HG02840 (cell line): ENCODE data around the gene RIOK2.

Experiments used
- ATAC-seq: cut with Tn5 transposase; IDR thresholded peaks from one replicate; pipeline ENCODE4 v1.9.1; 2021; ENCODE audit warnings: mild to moderate bottlenecking, moderate library complexity, moderate number of reproducible peaks; ENCODE audit not compliant: unreplicated experiment, low FRiP score

RIOK2 gene

DNA sequence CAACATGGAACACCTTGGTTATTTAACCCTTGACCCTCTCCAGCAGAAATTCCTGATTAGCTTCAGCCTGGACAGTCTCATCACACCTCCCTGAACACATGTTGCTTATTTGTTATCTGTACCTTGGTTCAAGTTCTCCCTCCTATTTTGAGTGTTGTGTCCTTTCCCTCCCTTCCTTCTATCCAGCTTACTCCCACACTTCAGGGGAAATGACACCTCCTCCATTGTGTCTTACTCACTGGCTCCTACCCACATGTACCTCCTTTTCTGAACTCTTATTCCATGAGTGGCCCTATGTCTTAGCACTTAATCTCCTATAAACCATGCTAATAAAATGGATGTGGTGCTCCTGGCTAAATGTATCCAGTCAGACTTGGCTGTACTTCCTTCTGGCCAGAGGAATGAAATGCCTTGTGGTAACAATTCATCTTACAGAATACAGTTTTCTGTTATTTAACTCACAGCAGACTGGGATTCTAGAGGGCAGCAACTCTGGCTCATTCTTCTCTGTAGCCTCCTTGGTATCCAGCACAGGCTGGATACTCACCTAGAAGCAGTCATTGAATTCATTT, 51.8 kb downstream of the RIOK2 start:
- ATAC-seq: no peak

DNA sequence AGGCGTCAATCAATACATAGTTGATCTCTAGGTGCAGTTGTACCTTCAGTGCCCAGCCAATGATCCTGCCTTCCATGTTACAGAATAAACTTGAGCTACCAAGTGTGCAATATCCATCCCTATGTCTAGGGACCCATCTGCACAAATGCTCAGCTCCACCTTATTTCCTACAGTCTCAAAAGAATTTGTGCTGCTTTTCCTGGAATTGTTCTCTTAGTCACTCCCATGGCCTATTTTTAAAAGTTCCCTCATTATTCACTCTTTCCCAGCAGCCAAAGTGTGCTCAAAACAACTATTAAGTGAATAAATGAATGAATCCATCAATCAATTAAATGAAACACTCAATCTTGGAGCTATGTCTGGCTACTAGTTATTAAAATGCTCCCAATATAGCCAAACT, 55.3 kb downstream of the RIOK2 start:
- ATAC-seq: no peak

DNA sequence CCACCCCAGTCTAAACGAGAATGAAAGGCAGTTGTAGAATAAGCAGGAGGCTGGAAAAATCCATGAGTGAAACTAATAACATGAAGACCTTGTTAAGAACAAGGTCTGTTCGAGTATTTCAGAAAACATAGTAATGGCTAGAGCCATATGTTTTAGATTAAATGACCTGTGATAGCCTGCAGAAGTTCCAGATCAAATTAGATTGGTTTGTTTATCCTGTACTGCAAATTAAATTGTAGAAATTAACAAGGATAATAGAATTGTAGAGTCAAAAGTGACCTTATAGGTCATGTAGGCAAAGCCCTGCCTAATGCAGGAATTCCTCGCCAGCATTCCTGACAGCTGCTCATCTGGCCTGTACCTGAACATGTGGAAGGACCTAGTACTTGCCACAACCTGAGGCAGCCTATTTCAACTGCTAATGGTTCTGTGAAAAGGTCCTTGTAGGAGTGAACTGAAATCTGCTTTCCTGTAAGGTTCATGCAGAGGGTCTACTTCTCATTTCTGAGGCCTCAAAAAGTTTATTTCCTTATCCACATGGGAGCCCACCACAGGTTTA, 57.8 kb downstream of the RIOK2 start:
- no peak for ATAC-seq

DNA sequence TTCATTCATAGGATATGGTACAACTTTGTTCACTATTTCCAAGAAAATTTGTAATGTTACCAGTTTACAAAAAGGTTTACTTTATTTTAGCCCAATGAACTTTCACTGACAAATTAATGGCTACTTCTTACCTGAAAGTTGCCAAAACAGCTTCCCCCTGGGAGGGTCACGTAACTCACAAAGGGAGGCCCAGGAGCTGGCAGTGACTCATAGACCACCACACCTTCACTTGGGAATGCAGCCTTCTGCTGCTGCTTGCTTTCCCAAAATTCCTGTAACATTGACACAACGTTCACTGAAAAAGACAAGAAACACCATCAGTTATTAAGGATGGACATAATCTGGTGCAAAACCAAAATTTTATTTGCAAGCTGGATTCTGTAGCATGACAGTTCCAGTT, 58.7 kb downstream of the RIOK2 start:
- ATAC-seq: no peak

DNA sequence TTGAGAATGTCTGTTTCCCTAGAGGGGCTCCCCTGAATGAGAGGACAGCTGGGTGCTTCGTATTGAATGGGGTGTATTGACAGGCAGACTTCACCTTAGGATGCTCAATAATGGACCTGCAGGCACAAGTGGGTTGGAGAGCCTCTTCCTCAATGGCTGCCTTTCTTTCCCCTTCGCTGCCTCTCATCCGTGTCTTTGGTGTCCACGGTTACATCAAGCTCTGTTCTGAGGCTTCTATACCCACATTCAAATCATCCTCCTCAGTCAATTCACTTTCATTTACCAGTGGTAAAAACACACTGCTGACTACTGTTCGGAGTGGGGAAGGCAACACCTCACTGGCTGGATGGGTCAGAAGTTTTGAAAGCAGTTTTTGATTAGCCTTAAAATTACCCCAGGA, 61.2 kb downstream of the RIOK2 start:
- no peak for ATAC-seq

DNA sequence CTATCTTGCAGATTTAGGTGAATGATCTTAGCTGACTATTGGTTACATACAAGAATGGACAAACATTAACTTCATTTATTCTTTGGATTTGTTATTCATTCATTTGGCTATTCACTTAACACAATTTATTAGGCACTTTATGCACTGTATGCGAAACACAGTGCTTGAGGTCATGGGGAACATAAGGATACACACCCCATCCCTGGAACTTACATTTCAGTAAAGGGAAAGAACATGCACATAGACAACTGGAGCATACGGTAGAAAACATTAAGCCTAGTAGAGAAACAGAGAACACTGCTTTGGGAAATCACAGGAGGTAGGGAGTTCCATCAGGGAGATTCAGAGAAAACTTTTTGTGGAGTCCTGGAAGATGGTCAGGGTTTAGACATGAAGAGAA, 62.9 kb downstream of the RIOK2 start:
- no peak for ATAC-seq

DNA sequence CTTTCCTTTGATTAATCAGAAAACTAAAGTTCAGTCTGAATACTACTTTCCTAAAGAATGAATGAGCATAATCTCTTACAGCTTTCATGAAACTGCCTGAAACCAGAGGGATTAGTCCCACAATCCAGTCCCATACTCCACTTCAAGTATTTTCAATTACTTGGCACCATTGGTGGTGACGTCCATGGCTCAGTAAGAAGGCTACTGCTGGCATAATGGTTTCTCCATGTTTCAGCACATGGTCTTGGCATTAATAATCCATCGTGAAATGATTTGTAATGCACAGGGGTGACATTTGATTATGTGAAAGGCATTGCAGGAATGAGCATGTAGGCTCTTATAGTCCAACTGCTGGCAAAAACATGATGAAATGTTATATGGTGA, 64.0 kb downstream of the RIOK2 start:
- no peak for ATAC-seq

DNA sequence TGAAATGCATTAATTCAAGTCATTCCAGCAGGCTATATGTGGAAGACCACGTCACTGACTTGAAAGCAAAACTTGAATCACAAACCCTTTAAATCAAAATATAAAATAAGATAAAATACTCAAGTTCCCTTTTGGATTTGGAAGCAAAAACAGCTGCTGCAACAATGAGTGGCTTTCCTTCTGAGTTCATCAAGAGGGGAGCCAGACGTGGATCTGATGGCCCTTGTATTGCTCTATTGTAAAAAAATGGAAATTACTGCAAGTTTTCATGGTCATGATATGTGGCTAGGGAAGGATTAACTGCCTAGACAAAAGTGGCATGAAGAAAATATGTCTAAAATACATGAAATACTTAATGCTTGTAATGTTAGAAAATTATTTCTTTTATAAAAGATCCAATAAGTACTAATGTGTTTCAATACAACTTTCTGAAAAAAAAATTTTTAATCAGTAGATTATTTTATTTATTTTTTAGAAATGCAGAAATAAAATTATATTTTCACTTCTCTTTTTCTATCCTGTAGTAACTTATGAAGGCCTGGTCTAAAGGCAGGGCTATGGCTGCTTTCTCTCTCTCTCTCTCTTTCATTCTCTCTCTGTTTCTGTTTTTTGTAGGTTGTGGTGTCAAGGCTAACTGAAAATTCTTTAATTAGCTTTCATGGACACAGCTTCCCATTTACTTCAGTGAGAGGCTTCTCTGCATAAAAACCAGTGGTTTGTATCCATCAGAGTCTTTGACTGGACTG, 64.6 kb downstream of the RIOK2 start:
- no peak for ATAC-seq

DNA sequence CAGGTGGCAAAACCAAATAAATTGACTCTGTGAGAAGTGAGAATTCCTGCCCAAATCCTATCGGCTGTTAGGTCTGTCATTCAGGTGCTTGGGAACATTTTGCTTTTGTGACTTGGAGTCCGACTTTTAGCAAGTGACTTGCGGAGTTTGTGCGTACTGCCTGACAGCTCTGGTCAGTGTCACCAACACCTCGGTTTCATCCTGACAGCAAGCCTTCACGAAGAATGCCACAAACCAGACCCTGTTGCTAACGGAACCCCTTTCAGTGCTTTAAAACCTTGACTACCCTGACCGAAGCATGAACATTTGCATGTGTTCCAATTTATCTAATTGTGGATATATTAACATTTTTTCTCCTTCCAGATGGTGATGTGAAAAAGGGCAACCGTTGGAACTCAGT, 67.1 kb downstream of the RIOK2 start:
- ATAC-seq: no peak

DNA sequence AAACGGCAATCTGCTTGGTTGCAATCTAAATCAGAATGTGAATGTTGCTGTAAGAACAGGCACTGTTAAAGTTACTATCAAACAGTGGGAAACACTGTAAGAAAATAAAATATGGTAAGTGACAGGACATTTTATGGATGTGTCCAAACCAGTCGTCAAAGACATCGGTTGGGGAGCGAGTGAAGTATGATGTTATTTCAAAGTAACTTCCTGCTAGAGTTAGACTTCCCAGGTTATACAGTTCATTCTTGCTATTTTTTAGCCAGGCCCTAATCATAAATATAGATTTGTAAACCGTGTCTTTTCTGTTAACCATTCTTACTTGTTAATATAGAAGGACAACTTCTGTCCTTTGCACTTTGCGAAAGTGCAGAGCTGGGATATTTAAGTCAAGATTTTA, 70.8 kb downstream of the RIOK2 start:
- no peak for ATAC-seq

DNA sequence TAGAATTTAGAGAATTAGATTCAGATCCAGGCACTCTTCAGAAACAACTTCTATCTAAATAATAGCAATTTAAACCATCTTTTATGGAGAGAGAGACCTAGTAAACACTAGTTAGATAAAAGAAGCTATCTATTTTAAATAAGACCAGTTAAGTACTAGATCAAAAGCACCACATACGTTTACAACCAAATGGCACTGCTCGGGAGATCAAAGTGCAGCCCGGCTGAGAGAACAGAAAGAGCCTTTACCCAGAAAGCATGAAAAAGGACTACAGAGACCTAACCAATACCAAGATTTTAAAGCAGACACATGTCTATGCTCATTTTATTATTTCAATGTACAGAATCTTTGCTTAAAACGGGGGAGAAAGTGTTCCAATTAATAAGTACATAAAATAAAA, 71.4 kb downstream of the RIOK2 start:
- no peak for ATAC-seq

DNA sequence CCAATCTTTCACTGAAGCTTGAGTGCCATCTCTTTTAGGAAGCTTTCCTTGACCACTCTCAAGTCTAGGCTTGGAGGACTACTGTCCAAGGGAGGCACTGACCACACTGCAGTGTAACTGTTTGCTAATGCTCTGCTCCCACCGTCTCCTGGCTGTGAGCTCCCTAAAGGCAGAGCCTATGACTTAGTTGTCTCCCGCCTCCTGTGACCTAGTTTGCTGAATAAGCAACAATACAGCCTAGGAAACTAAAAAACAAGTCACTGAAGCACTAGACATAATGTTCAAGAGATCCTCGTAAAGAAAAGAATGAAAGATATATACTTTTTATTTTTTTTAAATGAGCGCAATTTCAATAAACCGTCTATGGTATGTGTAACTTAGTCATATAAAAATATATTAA, 72.0 kb downstream of the RIOK2 start:
- ATAC-seq: no peak
